ENCODE results near the gene HOXB1. TPM values are rescaled to one million over a fixed set of nuclear protein-coding genes. Genes with fewer than 3 reads are reported as not detected.

HOXB1 gene
- total and polyA plus RNA-seq, 2 donors (not counting 3 experiments of a cell fraction or from before 2014, with no cell fraction given), result not detected

DNA sequence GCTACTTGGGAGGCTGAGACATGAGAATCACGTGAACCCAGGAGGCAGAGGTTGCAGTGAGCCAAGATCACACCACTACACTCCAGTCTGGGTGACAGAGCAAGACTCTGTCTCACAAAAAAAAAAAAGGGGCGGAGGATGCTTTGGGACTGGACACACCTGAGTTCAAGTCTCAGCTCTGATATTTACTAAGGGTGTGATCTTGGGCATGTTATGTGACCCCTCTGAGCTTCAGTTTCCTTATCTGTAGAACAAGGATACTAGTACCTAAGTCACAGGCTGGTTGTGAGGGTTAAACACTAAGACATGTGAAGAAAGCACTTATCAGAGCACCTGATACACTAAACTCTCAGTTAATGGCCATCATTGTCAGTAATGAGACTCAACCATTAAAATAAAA, 25.9 kb downstream of the HOXB1 start:
- Histone ChIP-seq H3K9me3 (replicated peaks; ENCODE audit: control insufficient read depth, insufficient read depth, low read length) (no peaks in the 10 kb centered on the region), H3K4me1 (ENCODE audit: control insufficient read depth, extremely low read depth, insufficient read depth, low read length) (peaks cover 6% of the 10 kb centered on the region), H2AFZ (ENCODE audit: low read depth, low read length) (no peak overlapping the region), H4K20me1 (replicated peaks; ENCODE audit: control insufficient read depth, extremely low read depth, insufficient read depth, low read length) (no peaks in the 10 kb centered on the region), H3K36me3 (ENCODE audit: control insufficient read depth in 2 of 2, extremely low read depth in 1 of 2, insufficient read depth in 2 of 2, low read length in 2 of 2) (no peaks in the 10 kb centered on the region), H3K4me2 (ENCODE audit: insufficient read depth, low read length) (no peak overlapping the region), H3K79me2 (ENCODE audit: control insufficient read depth, insufficient read depth, low read length) (no peaks in the 10 kb centered on the region), H3K27me3 (ENCODE audit: control insufficient read depth in 2 of 2, insufficient read depth in 2 of 2, low read length in 2 of 2) (peaks cover 3 to 10% of the 10 kb centered on the region in 2 experiments), H3K27ac (ENCODE audit: insufficient read depth, low read depth, low read length) (no peak overlapping the region), H3K4me3 (replicated peaks in 1 of 3; ENCODE audit: insufficient read depth in 1 of 3, low read depth in 1 of 3, low read length in 3 of 3) (no peak overlapping the region), H3K9me1 (replicated peaks; ENCODE audit: control insufficient read depth, extremely low read depth, insufficient read depth, low read length) (no peaks in the 10 kb centered on the region), H3K9ac (replicated peaks; ENCODE audit: extremely low read depth, insufficient read depth, low read length) (no peak overlapping the region)
- ChIA-PET CTCF (interaction anchor here (0.8 to 2.0 kb wide), 4 partner anchors 10 to 245 kb away, joined by 3 to 9 read pairs (median 4); no protein-coding TSS in a partner anchor), POLR2A (no interaction called here)
- no TSS peak for BruUV-seq (replicated peaks)
- TF ChIP-seq POLR2AphosphoS5 (IDR thresholded peaks at IDR 0.05; ENCODE audit: insufficient read depth, low read depth, low read length) (no peak), FOS (IDR thresholded peaks at IDR 0.05; ENCODE audit: borderline replicate concordance, insufficient read depth, low read length) (no peak), EZH2 (IDR thresholded peaks at IDR 0.05; ENCODE audit: borderline replicate concordance, low read depth, low read length, severe bottlenecking) (no peak), JUN (IDR thresholded peaks at IDR 0.05; ENCODE audit: borderline replicate concordance, insufficient read depth, insufficient read length, low read depth) (no peak)
- TF ChIP-seq, protein P1, sequence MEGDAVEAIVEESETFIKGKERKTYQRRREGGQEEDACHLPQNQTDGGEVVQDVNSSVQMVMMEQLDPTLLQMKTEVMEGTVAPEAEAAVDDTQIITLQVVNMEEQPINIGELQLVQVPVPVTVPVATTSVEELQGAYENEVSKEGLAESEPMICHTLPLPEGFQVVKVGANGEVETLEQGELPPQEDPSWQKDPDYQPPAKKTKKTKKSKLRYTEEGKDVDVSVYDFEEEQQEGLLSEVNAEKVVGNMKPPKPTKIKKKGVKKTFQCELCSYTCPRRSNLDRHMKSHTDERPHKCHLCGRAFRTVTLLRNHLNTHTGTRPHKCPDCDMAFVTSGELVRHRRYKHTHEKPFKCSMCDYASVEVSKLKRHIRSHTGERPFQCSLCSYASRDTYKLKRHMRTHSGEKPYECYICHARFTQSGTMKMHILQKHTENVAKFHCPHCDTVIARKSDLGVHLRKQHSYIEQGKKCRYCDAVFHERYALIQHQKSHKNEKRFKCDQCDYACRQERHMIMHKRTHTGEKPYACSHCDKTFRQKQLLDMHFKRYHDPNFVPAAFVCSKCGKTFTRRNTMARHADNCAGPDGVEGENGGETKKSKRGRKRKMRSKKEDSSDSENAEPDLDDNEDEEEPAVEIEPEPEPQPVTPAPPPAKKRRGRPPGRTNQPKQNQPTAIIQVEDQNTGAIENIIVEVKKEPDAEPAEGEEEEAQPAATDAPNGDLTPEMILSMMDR (IDR thresholded peaks at IDR 0.05; ENCODE audit: extremely low read depth in 1 of 2, insufficient read depth in 1 of 2, low read depth in 1 of 2, low read length in 2 of 2), result no peak
- FAIRE-seq (no peak), DNase-seq (ENCODE audit: low read depth, low spot score) (no peak)
- intact Hi-C loops (cut with micrococcal nuclease), result no loop called here
- dilution Hi-C loops (cut with MboI; ENCODE audit: extremely low pct_ligation_motif_present, low sequenced_read_pairs), result no loop called here

DNA sequence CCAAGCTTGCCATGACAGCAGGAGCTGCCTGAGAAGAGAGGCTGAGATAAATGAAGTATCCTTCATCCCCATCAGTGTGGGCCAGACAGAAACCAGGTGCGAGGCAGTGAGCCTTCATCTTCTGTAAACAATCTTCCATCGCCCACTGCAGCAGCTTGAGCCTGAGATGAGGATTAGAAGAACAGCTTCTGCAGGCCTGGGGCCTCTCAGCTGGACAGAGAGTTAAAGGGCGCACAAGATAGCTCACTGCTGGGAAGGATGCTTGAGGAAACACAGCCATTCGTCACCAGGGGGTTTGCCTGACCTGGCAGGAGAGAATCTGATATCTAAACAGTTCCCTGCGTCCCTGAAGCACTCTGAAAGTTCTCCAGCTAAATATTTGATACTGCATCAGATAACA, 27.1 kb downstream of the HOXB1 start:
- ChIA-PET CTCF (interaction anchor here (1.3 to 1.5 kb wide), 4 partner anchors 9 to 168 kb away, joined by 3 to 6 read pairs (median 4); no protein-coding TSS in a partner anchor), POLR2A (no interaction called here)
- FAIRE-seq (no peak), DNase-seq (ENCODE audit: low read depth, low spot score) (no peak)
- peaks cover 3 to 10% of the 10 kb centered on the region in 2 experiments for H3K27me3 ChIP-seq (ENCODE audit: control insufficient read depth in 2 of 2, insufficient read depth in 2 of 2, low read length in 2 of 2)
- no peaks in the 10 kb centered on the region for H3K79me2 ChIP-seq (ENCODE audit: control insufficient read depth, insufficient read depth, low read length)
- H3K9me1 ChIP-seq (replicated peaks; ENCODE audit: control insufficient read depth, extremely low read depth, insufficient read depth, low read length), result no peaks in the 10 kb centered on the region
- no peaks in the 10 kb centered on the region for H4K20me1 ChIP-seq (replicated peaks; ENCODE audit: control insufficient read depth, extremely low read depth, insufficient read depth, low read length)
- H3K9me3 ChIP-seq (replicated peaks; ENCODE audit: control insufficient read depth, insufficient read depth, low read length), result no peaks in the 10 kb centered on the region
- no peak overlapping the region for H2AFZ ChIP-seq (ENCODE audit: low read depth, low read length)
- H3K9ac ChIP-seq (replicated peaks; ENCODE audit: extremely low read depth, insufficient read depth, low read length), result no peak overlapping the region
- intact Hi-C loops (cut with micrococcal nuclease), result no loop called here
- BruUV-seq (replicated peaks), result no TSS peak
- dilution Hi-C loops (cut with MboI; ENCODE audit: extremely low pct_ligation_motif_present, low sequenced_read_pairs), result no loop called here
- no peaks in the 10 kb centered on the region for H3K36me3 ChIP-seq (ENCODE audit: control insufficient read depth in 2 of 2, extremely low read depth in 1 of 2, insufficient read depth in 2 of 2, low read length in 2 of 2)
- no peak overlapping the region for H3K4me2 ChIP-seq (ENCODE audit: insufficient read depth, low read length)
- TF ChIP-seq POLR2AphosphoS5 (IDR thresholded peaks at IDR 0.05; ENCODE audit: insufficient read depth, low read depth, low read length) (no peak), MYC (IDR thresholded peaks at IDR 0.05; ENCODE audit: low read depth, low read length) (no peak), POLR2A (IDR thresholded peaks at IDR 0.05; ENCODE audit: low read depth, low read length) (no peak), JUN (IDR thresholded peaks at IDR 0.05; ENCODE audit: borderline replicate concordance, insufficient read depth, insufficient read length, low read depth) (no peak), EZH2 (IDR thresholded peaks at IDR 0.05; ENCODE audit: borderline replicate concordance, low read depth, low read length, severe bottlenecking) (no peak), GATA2 (IDR thresholded peaks at IDR 0.05; ENCODE audit: insufficient read depth, insufficient read length, low read depth, low read length) (no peak), FOS (IDR thresholded peaks at IDR 0.05; ENCODE audit: borderline replicate concordance, insufficient read depth, low read length) (no peak)
- TF ChIP-seq, protein P1 (IDR thresholded peaks at IDR 0.05; ENCODE audit: extremely low read depth in 1 of 2, insufficient read depth in 1 of 2, low read depth in 1 of 2, low read length in 2 of 2), result no peak
- TF ChIP-seq, protein P2, sequence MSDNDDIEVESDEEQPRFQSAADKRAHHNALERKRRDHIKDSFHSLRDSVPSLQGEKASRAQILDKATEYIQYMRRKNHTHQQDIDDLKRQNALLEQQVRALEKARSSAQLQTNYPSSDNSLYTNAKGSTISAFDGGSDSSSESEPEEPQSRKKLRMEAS (IDR thresholded peaks at IDR 0.05; ENCODE audit: insufficient read depth, insufficient read length), result no peak
- H3K4me3 ChIP-seq (replicated peaks in 1 of 3; ENCODE audit: insufficient read depth in 1 of 3, low read depth in 1 of 3, low read length in 3 of 3), result no peak overlapping the region
- H3K4me1 ChIP-seq (ENCODE audit: control insufficient read depth, extremely low read depth, insufficient read depth, low read length), result peaks cover 6% of the 10 kb centered on the region
- no peak overlapping the region for H3K27ac ChIP-seq (ENCODE audit: insufficient read depth, low read depth, low read length)
